ENCODE measurements around the gene DYNLT5.
"Not testable (repeated sequence)": the region's sequence is repeated elsewhere in the genome, so short reads cannot be mapped to it uniquely, and the experiment has no call there.

Gene DYNLT5

GRCh38 chr1:66751160-66751559, 1.1 kb upstream of the DYNLT5 start:
- DNase-seq = no peak

DNA sequence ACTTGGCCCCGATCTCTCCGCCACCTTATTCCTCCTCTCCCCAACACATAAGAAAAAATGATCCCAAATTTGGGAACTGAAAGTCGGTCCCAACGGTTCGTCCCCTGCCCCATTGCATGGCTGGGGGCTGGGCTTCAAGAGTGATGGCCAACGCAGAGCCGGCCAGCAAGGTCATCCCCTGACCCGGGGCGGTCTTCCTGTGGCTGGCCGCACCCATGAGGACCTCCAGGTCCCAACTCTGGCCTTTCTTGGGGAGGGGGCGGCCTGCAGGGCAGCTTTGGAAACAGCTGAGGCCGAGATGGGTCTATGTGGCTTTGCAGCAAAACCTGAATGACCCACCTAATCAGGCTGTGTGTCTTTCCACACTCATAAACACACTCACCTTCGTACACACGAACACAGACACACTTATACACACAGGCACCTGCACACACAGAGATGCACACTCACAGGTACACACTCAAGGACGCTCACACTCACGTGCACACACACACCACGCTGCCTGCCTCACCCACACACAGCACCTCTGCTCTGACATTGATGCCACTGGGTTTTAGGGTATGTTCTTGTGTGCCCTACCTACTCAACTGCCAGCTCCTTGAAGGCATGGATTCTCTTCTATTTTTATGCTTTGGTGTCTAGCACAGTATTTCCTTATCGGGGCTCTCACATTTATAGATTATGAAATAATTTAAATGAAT, 562 bp downstream of the DYNLT5 start:
- no peak for DNase-seq

GRCh38 chr1:66757722-66758240, 5.5 kb downstream of the DYNLT5 start:
- no peak for DNase-seq

- DNase-seq = no peak
Observed at GRCh38 chr1:66758241-66758755, 6.0 kb downstream of the DYNLT5 start.

DNA sequence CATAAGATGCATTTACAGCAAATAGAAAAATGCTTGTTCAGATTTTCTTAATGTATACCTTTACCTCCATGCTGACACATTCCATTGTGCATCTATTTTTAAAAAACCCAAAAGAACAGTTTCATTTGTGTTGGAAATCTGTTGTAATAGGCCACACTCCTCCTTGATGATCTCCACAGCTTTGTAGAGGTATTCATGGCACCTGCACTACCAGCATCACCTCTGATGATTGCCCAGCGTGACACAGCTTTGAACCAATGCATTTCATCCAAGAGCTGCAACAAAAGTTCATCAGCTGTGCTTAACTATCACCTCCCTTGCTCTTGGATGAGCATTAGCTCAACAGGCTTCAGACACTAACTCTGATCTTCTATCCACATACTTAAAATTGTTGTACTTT, 8.2 kb downstream of the DYNLT5 start:
- no peak for DNase-seq

DNA sequence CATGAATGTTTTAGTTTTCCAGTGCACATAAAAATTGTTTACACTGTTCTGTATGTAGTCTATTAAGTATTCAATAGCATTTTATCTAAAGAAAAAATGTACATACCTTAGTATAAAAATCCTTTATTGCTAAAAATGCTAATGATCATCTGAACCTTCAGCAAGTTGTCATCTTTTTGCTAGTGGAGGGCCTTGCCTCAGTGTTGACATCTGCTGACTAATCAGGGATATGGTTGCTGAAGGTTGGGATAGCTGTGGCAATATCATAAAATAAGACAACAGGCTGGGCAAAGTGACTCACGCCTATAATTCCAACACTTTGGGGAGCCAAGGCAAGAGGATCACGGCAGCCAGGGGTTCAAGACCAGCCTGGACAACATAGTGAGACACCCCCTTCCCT, 9.0 kb downstream of the DYNLT5 start:
- peak; percentile 26 for DNase-seq

DNA sequence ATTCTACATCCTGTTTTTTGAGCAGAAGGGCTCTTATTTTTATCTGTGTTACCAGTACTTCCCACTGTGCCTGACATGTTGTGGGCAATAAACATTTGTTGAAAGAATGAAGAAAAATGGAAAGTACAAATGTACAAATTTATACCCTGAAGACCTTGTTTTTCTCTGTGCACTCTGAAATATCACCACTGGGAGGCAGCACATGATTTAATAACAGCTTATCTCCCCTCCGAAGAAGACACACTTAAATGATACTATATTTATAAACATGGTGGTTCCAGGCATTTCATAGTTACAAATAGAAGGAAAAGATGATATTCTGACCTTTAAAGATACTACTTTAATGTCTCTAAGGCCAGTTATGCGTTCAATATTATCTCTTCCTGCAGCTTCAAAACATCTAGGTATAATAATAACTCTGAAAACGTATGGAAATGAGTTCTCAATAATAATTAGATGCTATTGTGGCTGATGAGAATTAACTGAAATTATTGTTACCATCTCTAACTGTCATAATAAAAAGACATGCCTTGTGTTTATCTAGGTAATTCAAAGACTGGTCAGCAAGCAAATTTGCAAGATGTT, 12.8 kb downstream of the DYNLT5 start:
- DNase-seq = peak; percentile 49

- no peak for DNase-seq
Observed at GRCh38 chr1:66767626-66768025, 15.4 kb downstream of the DYNLT5 start.

GRCh38 chr1:66768965-66769364, 16.7 kb downstream of the DYNLT5 start:
- DNase-seq = no peak

- no peak for DNase-seq
Observed at GRCh38 chr1:66769512-66770229, 17.4 kb downstream of the DYNLT5 start.

GRCh38 chr1:66770240-66770639, 18.0 kb downstream of the DYNLT5 start:
- DNase-seq = no peak

DNA sequence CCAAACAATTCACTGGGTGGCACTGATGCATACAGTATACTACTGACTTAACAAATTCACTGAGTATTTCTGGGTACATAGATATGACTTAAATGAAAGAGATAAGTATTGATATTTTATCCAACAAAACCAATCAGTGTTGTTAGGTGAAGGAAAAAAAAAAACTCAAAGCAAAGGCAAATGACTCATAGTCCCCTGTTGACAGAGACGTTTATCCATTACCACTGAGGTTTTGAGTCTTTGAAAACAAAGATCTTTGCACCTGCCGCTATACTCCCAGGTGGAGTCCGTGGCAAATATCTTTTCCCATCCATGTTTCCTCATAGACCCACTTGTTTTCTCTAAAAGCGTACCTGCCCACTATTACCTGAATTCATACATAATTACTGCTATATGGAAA, 18.4 kb downstream of the DYNLT5 start:
- DNase-seq = no peak

DNA sequence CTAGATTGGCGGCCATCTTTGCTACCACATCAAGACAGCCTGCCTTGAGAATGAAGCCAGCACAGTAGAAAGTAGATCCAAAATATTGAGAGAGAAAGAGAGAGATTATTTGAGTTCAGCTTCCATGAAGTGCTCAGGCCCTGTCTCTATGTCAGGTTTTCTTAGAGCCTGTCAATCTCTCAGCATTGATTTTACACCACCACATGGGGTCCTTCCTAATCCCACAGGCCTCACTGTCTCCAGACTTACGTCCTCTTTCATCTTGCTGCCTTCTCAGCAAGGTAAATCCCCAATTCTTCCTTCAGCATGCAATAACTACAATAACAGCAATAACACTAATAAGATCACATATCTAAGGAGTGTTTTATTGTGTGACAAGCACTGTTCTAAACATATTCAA, 21.0 kb downstream of the DYNLT5 start:
- no peak for DNase-seq

GRCh38 chr1:66774438-66774837, 22.2 kb downstream of the DYNLT5 start:
- no peak for DNase-seq

DNA sequence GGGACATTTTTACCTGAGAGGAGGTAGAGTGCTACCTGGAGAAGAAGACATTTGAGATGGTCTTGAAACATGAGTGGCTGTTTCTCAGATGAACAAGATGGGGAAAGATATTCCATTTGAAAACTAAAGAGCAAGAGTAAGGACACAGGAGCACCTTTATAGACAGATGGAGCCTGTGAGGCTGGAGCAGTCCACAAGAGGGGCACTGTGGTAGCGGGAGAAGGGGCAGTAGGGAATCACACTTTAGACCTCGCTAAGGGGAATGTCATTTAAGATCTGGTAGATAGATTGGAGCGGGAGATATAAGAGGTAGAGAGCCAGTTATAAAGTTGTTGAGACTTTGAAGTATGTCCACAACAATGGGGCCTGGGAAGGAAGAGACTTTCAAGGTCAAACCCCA, 23.4 kb downstream of the DYNLT5 start:
- DNase-seq = no peak

DNA sequence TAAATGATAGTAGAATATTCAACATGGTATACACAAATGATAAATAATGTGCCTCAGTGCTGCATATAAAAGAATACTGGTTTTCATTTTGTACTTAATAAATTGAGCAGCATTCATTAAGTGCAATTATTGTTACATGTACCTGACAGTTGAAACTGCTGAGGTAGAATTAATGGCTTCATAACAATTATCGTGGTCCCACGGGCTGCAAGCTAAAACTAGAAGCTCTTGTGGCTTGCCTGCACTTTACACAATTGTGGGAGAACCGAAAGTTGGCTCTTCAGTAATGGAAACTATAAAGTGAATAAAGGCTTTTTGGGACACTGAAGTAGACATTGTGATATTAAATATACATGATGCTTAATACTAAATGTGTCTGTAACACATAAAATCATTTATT, 25.6 kb downstream of the DYNLT5 start:
- no peak for DNase-seq

GRCh38 chr1:66778266-66778665, 26.0 kb downstream of the DYNLT5 start:
- no peak for DNase-seq

- DNase-seq = no peak
Observed at GRCh38 chr1:66778969-66779368, 26.7 kb downstream of the DYNLT5 start.

- DNase-seq = no peak
Observed at GRCh38 chr1:66779475-66780078, 27.3 kb downstream of the DYNLT5 start.

- DNase-seq = not testable (repeated sequence)
Observed at GRCh38 chr1:66785800-66786199, 33.5 kb downstream of the DYNLT5 start.

DNA sequence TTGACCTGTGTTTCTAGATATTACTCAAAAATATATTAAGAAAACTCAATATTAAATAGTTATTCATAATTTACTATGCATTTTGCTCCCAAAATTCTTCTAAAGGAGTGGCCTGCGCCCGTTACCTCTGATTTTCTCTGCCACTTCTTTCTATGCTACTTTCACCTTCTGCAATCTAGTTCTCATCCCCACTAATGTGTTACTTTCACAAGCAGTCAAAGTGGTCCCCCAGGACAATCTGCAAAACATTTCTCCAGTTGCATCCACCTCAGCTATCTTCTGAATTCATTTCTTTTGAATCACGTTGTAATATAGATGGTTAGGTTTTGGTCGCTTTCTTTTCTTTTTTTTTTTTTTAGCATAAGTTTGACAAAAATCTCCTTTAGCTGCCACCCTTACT, 35.4 kb downstream of the DYNLT5 start:
- DNase-seq = no peak

DNA sequence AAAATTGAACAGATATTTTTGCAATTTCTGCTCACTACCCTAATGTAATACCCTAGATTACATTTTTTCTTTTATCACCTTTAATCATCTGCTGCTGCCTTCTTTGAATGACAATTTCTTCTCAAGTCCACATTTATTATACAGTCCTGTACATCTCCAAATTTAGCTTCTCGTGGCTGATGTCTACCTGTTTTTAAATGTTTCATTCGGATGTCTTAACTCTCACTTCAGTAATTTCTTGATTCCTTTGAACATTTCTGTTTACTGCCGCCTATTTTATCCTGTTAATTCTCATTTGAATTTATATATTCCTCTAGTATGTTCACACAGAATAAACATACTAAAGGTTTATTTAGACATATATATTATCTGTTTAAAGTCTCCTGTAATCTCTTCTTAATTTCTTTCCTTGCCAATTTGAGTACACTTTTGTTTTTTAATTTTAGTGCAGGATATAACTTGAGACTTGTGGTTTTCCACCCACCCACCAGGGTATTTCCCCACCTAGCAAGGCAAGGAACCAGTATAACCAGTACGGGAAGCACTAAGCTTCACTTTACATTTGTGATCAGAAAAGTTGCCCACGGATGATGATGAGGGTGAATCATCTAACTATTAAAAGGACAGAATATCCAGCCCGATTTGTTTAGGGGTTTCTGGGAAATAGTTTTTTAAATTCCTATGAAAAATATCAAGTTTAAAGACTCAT, 36.1 kb downstream of the DYNLT5 start:
- DNase-seq = no peak

All from fibroblast of skin of abdomen (primary cell).